GM21526 (cell line): ENCODE results near the gene AUH.

Source experiments
- ATAC-seq: cut with Tn5 transposase; IDR thresholded peaks from one replicate; pipeline ENCODE4 v1.9.1; 2021; ENCODE audit warnings: moderate library complexity; ENCODE audit not compliant: unreplicated experiment, low FRiP score

The AUH gene

GRCh38 chr9:91178281-91179236 is 183.2 kb downstream of the AUH start:
- no peak for ATAC-seq

GRCh38 chr9:91177661-91178280 is 183.9 kb downstream of the AUH start:
- ATAC-seq = no peak

- ATAC-seq = no peak
These were observed 184.6 kb downstream of the AUH start for GRCh38 chr9:91177081-91177480.

- ATAC-seq = no peak
These were observed 185.3 kb downstream of the AUH start for GRCh38 chr9:91176426-91176825.

GRCh38 chr9:91174772-91175171 is 186.9 kb downstream of the AUH start:
- ATAC-seq = no peak

GRCh38 chr9:91172329-91172728 is 189.4 kb downstream of the AUH start:
- no peak for ATAC-seq

- no peak for ATAC-seq
These were observed 190.8 kb downstream of the AUH start for GRCh38 chr9:91170951-91171350.

- no peak for ATAC-seq
These were observed 194.8 kb downstream of the AUH start for GRCh38 chr9:91166796-91167366.

- no peak for ATAC-seq
These were observed 196.8 kb downstream of the AUH start for GRCh38 chr9:91164724-91165520.
